ENCODE results near the gene MICA.

MICA gene

DNA sequence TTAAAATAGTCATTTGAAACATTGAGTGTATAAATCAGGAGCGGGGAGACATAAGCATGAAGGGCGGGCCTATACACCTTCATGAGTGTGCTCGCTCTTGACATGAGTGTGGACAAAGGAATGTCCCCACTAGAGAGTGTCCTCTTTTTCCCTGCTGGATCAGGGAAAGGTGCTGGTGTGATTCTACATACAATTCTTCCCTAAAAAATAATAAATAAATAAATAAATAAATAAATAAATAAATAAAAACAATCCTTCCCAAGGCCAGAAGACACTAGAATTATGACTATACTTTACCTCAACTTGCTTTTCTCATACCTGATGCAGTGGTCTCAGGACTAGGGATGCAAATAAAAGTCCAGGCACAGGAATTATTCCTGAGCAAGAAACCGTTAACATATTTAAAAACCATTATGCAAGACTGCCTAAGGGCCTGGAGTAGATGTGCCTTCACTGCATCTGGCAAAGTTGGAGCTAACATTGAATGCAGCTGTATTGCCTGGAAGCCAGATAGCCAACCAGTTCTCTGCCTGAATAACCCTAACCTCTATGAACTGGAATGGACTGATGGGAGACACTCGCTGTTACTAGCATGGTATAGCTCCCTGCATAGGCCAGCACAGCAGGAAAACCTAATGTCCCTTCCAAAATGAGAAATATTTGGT lies 57.1 kb downstream of the MICA start:
- no peak for TF ChIP-seq YY1 (IDR thresholded peaks at IDR 0.05; ENCODE audit: low read depth)
- TF ChIP-seq TCF12 (IDR thresholded peaks at IDR 0.05; ENCODE audit: low read depth): no peak
- no peak for TF ChIP-seq ZBTB7A (IDR thresholded peaks at IDR 0.05; ENCODE audit: low read depth)
- no peak for TF ChIP-seq CEBPB (IDR thresholded peaks at IDR 0.05)
- TF ChIP-seq EP300 (IDR thresholded peaks at IDR 0.05; ENCODE audit: borderline replicate concordance): no peak
- TF ChIP-seq, protein P1, sequence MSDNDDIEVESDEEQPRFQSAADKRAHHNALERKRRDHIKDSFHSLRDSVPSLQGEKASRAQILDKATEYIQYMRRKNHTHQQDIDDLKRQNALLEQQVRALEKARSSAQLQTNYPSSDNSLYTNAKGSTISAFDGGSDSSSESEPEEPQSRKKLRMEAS (IDR thresholded peaks at IDR 0.05): no peak
- TF ChIP-seq, protein P2, sequence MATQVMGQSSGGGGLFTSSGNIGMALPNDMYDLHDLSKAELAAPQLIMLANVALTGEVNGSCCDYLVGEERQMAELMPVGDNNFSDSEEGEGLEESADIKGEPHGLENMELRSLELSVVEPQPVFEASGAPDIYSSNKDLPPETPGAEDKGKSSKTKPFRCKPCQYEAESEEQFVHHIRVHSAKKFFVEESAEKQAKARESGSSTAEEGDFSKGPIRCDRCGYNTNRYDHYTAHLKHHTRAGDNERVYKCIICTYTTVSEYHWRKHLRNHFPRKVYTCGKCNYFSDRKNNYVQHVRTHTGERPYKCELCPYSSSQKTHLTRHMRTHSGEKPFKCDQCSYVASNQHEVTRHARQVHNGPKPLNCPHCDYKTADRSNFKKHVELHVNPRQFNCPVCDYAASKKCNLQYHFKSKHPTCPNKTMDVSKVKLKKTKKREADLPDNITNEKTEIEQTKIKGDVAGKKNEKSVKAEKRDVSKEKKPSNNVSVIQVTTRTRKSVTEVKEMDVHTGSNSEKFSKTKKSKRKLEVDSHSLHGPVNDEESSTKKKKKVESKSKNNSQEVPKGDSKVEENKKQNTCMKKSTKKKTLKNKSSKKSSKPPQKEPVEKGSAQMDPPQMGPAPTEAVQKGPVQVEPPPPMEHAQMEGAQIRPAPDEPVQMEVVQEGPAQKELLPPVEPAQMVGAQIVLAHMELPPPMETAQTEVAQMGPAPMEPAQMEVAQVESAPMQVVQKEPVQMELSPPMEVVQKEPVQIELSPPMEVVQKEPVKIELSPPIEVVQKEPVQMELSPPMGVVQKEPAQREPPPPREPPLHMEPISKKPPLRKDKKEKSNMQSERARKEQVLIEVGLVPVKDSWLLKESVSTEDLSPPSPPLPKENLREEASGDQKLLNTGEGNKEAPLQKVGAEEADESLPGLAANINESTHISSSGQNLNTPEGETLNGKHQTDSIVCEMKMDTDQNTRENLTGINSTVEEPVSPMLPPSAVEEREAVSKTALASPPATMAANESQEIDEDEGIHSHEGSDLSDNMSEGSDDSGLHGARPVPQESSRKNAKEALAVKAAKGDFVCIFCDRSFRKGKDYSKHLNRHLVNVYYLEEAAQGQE (IDR thresholded peaks at IDR 0.05; ENCODE audit: low read depth): no peak
- TF ChIP-seq, protein P3, sequence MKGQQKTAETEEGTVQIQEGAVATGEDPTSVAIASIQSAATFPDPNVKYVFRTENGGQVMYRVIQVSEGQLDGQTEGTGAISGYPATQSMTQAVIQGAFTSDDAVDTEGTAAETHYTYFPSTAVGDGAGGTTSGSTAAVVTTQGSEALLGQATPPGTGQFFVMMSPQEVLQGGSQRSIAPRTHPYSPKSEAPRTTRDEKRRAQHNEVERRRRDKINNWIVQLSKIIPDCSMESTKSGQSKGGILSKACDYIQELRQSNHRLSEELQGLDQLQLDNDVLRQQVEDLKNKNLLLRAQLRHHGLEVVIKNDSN (IDR thresholded peaks at IDR 0.05): no peak
- TF ChIP-seq FOXM1 (IDR thresholded peaks at IDR 0.05; ENCODE audit: borderline replicate concordance, low read depth): no peak
- no peak for TF ChIP-seq NFIC (IDR thresholded peaks at IDR 0.05)
- TF ChIP-seq RAD21 (IDR thresholded peaks at IDR 0.05; ENCODE audit: low read depth): no peak
- no peak for TF ChIP-seq TEAD4 (IDR thresholded peaks at IDR 0.05)
- TF ChIP-seq TAF1 (IDR thresholded peaks at IDR 0.05; ENCODE audit: low read depth): no peak

DNA sequence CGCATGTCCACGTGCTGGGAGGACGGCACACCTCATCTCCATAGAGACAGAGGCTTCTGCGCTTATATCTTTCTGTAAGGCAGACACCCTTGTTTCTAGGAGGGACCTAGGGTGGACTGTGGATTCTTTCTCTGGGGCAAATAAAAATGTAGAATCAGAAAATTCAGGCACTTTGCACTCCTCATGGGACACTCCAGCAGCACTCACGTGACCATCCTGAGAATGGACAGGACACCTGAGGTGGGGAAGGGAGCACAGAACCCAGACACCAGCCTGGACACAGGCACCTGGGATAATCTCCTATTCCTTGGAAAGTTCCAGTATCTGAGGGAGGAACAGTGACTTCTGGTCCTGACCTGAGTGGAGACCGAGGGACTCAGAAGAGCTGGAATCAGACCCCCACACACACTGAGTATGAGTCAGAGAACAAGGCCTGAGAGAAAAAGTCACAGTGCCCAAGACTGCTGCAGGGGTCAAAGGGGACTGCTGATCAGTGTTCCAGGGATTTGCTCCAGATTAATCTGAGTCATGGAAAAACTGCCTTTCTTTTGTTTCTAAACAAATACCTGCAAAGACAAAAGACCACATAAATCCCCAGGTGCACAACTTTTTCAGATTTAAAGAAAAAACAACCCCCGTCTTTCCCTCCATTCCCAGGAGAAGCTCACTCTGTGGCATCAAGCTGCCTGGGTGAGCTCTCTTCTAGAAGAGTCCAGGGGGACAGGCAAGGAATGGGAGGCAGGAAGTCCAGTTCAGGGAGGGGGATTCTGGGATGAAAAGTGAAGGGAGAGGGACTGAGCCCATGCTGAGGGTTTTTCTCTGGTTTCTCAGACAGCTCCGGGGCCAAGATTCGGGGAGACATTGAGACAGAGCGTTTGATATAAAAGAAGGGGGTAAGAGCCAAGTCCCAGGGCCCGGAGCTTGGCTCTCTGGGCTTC lies 58.9 kb downstream of the MICA start:
- TF ChIP-seq TEAD4 (IDR thresholded peaks at IDR 0.05) (no peak), TCF12 (IDR thresholded peaks at IDR 0.05; ENCODE audit: low read depth) (no peak), YY1 (IDR thresholded peaks at IDR 0.05; ENCODE audit: low read depth) (no peak), FOXM1 (IDR thresholded peaks at IDR 0.05; ENCODE audit: borderline replicate concordance, low read depth) (no peak), CEBPB (IDR thresholded peaks at IDR 0.05) (no peak), EGR1 (IDR thresholded peaks at IDR 0.05) (no peak)

DNA sequence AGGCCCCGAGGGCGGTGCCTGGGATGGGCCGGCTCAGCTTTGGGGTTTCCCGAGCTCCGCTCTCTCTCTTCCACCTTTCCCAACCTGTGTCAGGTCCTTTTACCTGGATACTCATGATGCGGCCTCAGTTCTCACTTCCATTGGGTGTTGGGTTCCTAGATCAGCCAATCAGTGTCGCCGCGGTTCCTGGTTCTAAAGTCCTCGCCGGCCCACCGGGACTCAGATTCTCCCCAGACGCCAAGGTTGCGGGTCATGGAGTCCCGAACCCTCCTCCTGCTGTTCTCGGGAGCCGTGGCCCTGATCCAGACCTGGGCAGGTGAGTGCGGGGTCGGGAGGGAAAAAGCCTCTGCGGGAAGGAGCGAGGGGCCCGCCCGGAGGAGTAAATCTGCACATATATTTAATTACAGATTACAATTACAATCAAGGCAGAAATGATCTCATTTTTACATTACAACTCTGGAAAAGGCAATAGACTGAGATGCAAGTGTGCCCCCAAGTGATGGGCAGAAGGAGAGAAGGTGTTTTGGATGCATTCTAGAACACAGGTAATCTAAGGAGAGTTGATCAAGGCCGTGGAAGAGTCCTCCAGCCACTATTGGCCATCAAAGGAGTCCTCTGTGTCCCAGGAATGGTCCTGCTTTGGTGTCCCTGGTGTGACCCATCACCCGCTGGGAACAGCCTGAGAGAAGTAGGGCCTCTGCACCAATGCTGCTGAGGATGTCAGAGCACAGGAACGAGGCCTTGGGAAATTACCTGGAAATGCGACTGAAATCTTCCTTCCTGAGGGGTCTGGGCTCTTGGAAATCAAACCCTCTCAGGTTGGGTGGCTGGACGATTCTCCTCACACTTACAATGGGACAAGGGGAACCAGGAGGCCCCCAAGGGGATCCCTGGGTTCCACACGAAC lies 59.8 kb downstream of the MICA start:
- TF ChIP-seq CREB1 (IDR thresholded peaks at IDR 0.05; ENCODE audit: low read depth) (peak; percentile 91), FOXM1 (IDR thresholded peaks at IDR 0.05; ENCODE audit: borderline replicate concordance, low read depth) (no peak)

DNA sequence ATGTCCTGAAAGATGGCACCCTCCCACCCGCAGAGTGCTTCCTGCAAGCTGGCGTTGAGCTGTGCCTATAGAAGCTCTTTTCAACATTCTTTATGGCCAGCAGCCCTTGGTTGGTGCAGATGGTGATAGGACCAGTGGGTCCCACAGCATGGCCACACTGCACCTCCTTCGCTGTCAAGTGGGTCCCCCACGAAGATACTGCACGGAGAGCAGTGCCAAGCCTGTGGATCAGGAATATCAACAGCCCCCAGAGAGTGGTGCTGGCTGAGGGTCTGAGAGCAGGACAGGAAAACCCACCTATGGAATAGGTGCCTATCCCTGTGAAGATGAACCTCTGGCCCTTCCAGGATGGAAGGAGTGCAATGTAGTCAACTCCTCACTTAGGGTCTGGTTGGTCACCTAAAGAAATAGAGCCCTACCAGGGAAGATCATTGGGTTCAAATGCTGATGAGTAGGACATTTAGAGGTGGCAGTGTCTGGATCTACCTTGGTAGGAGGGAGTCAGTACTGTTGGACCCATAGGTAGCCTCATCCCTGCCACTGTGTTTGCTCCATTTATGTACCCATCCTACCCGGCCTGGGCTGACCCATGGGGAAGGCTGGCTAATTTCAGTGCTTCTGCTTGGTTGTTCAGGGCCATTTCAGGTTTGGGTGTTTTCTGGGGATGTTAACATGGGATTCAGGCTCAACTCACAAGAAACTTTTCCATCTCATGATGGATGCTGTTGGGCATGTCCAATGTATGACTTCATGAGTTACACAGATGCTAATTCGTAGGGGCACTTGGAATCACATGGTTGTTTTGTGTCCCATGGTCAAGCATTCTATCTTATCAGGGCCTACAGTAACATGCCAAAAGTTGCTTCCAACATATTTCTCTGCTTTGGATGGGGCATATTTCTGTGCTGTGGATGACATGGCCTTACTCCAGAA lies 61.1 kb downstream of the MICA start:
- TF ChIP-seq EP300 (IDR thresholded peaks at IDR 0.05; ENCODE audit: borderline replicate concordance): no peak
- TF ChIP-seq, protein P1 (IDR thresholded peaks at IDR 0.05): no peak
- TF ChIP-seq EGR1 (IDR thresholded peaks at IDR 0.05): no peak
- no peak for TF ChIP-seq ZBTB7A (IDR thresholded peaks at IDR 0.05; ENCODE audit: low read depth)
- TF ChIP-seq FOXM1 (IDR thresholded peaks at IDR 0.05; ENCODE audit: borderline replicate concordance, low read depth): no peak
- TF ChIP-seq, protein P2 (IDR thresholded peaks at IDR 0.05; ENCODE audit: low read depth): no peak
- TF ChIP-seq TAF1 (IDR thresholded peaks at IDR 0.05; ENCODE audit: low read depth): no peak
- no peak for TF ChIP-seq CREB1 (IDR thresholded peaks at IDR 0.05; ENCODE audit: low read depth)
